Gastroesophageal sphincter (tissue), 4 donors: Measurements from ENCODE around the gene SMARCC1. TPM values are rescaled to one million over a fixed set of nuclear protein-coding genes. Genes with fewer than 3 reads are reported as not detected.

Experiments
- ATAC-seq: fragments of 150-250 bp; one replicate; pipeline ENCODE4 v1.9.1; 2016; ENCODE audit warnings: mild to moderate bottlenecking, moderate library complexity
- H3K27ac ChIP-seq, 4 donors: fragments of 200-600 bp; sonication (generic) in 3 of 4; 1 replicate in 3 of 4; 2 replicates in 1 of 4; pipeline ENCODE4 v1.5.1; 2016 to 2019
- H3K27me3 ChIP-seq: fragments of 200-600 bp; sonication (generic); one replicate; pipeline ENCODE4 v1.5.1; 2019
- H3K36me3 ChIP-seq, 2 donors: fragments of 200-600 bp; sonication (generic); one replicate each; pipeline ENCODE4 v1.5.1; 2019; ENCODE audit warnings: control low read depth in 1 of 2
- H3K4me1 ChIP-seq, 3 donors: fragments of 200-600 bp; sonication (generic); 1 replicate in 2 of 3; 2 replicates in 1 of 3; pipeline ENCODE4 v1.5.1; 2016 to 2019; ENCODE audit warnings: control low read depth in 2 of 3
- H3K4me3 ChIP-seq, 2 donors: fragments of 200-600 bp; sonication (generic); one replicate each; pipeline ENCODE4 v1.5.1; 2019; ENCODE audit warnings: mild to moderate bottlenecking in 1 of 2, moderate library complexity in 1 of 2
- H3K9me3 ChIP-seq, 3 donors: fragments of 200-600 bp; sonication (generic); one replicate each; pipeline ENCODE4 v1.5.1; 2017 to 2019; ENCODE audit warnings: control low read depth in 2 of 3
- CTCF ChIP-seq, 4 experiments: fragments of 200-600 bp in 2 of 4; fragments of 450-650 bp in 2 of 4; sonication (generic) in 1 of 4; IDR thresholded peaks; one replicate each; pipeline ENCODE4 v1.5.1; 2017 to 2019; ENCODE audit warnings: antibody characterized with exemption in 4 of 4, mild to moderate bottlenecking in 2 of 4, moderate library complexity in 2 of 4
- EP300 ChIP-seq: sonication (generic); formaldehyde crosslinking; IDR thresholded peaks from one replicate; pipeline ENCODE4 v1.6.1; 2017; ENCODE audit warnings: antibody characterized with exemption, mild to moderate bottlenecking
- POLR2A ChIP-seq, 2 donors: fragments of 450-650 bp; IDR thresholded peaks; one replicate each; pipeline ENCODE4 v1.6.1; 2017; ENCODE audit warnings: antibody characterized with exemption in 2 of 2, mild to moderate bottlenecking in 2 of 2, moderate library complexity in 1 of 2
- POLR2AphosphoS5 ChIP-seq: sonication (generic); formaldehyde crosslinking; IDR thresholded peaks from one replicate; pipeline ENCODE4 v1.6.1; 2017; ENCODE audit warnings: antibody characterized with exemption
- WGBS, 2 donors: methylation state at CpG; one replicate each; pipeline ENCODE4 v1.1.5; 2018; ENCODE audit warnings: low coverage in 1 of 2; 5-methylcytosine and 5-hydroxymethylcytosine counted together
- total RNA-seq, 4 donors: library from RNA; depleted of rRNA; stranded (reverse); fragments of >200 nt; gene quantifications; one replicate each; pipeline ENCODE4 v1.1.0, GENCODE V29; 2016

The SMARCC1 gene
- total RNA-seq, 4 donors from 2014 or later = 38.5 to 68.2 (median 49.1) TPM

- Histone ChIP-seq H3K4me1 (peaks cover 0 to 4% (median 0%) of the 10 kb centered on the region in 3 donors), H3K36me3 (peaks cover 0 to 64% of the 10 kb centered on the region in 2 donors), H3K4me3 (no peak overlapping the region), H3K27me3 (no peaks in the 10 kb centered on the region), H3K9me3 (no peaks in the 10 kb centered on the region), H3K27ac (no peak overlapping the region)
- TF ChIP-seq POLR2A (IDR thresholded peaks at IDR 0.05) = no peak
- TF ChIP-seq POLR2AphosphoS5 = no peak
- TF ChIP-seq CTCF (IDR thresholded peaks at IDR 0.05) = no peak
- no peak for TF ChIP-seq EP300
- ATAC-seq = no peak
- 40 to 60% methylated on average over 1 to 4 of the region's 5 CpGs for WGBS, 2 donors
These were observed 120.5 kb downstream of the SMARCC1 start for GRCh38 chr3:47661121-47661752.

GRCh38 chr3:47658444-47658843 is 123.2 kb downstream of the SMARCC1 start:
- peaks cover 0 to 4% (median 0%) of the 10 kb centered on the region in 3 donors for H3K4me1 ChIP-seq
- H3K27ac ChIP-seq = no peak overlapping the region
- H3K36me3 ChIP-seq = peaks cover 0 to 66% of the 10 kb centered on the region in 2 donors
- H3K9me3 ChIP-seq = no peaks in the 10 kb centered on the region
- no peaks in the 10 kb centered on the region for H3K27me3 ChIP-seq
- ATAC-seq = no peak
- TF ChIP-seq CTCF (IDR thresholded peaks at IDR 0.05) (no peak), POLR2AphosphoS5 (no peak), EP300 (no peak), POLR2A (IDR thresholded peaks at IDR 0.05) (no peak)
- no peak overlapping the region for H3K4me3 ChIP-seq
- WGBS, 2 donors = 100% methylated on average over 1 of the region's 1 CpG

GRCh38 chr3:47652142-47652541 is 129.6 kb downstream of the SMARCC1 start:
- peaks cover 0 to 28% of the 10 kb centered on the region in 2 donors for H3K36me3 ChIP-seq
- H3K27me3 ChIP-seq = no peaks in the 10 kb centered on the region
- WGBS, 2 donors = 93% methylated on average over 3 of the region's 3 CpGs; no CpG with 5 or more reads in 1 of the 2 donors
- no peak overlapping the region for H3K4me3 ChIP-seq
- no peak for ATAC-seq
- TF ChIP-seq POLR2A (IDR thresholded peaks at IDR 0.05) (no peak), POLR2AphosphoS5 (no peak), EP300 (no peak), CTCF (IDR thresholded peaks at IDR 0.05) (no peak)
- no peak overlapping the region for H3K27ac ChIP-seq
- no peaks in the 10 kb centered on the region for H3K4me1 ChIP-seq
- H3K9me3 ChIP-seq = no peaks in the 10 kb centered on the region

- no peak for ATAC-seq
- TF ChIP-seq POLR2A (IDR thresholded peaks at IDR 0.05) (no peak), POLR2AphosphoS5 (no peak), EP300 (no peak), CTCF (IDR thresholded peaks at IDR 0.05) (no peak)
- H3K9me3 ChIP-seq = no peaks in the 10 kb centered on the region
- no peaks in the 10 kb centered on the region for H3K27me3 ChIP-seq
- WGBS, 2 donors = 76 to 100% methylated on average over 1 of the region's 1 CpG
- peaks cover 0 to 19% of the 10 kb centered on the region in 2 donors for H3K36me3 ChIP-seq
- H3K4me1 ChIP-seq = peaks cover 0 to 7% (median 0%) of the 10 kb centered on the region in 3 donors
- no peak overlapping the region for H3K4me3 ChIP-seq
- H3K27ac ChIP-seq = no peak overlapping the region
These were observed 131.4 kb downstream of the SMARCC1 start for GRCh38 chr3:47650294-47650693.

- Histone ChIP-seq H3K27ac (no peak overlapping the region), H3K9me3 (no peaks in the 10 kb centered on the region), H3K4me3 (no peak overlapping the region), H3K36me3 (peaks cover 0 to 20% of the 10 kb centered on the region in 2 donors), H3K4me1 (peaks cover 0 to 7% (median 0%) of the 10 kb centered on the region in 3 donors), H3K27me3 (no peaks in the 10 kb centered on the region)
- no peak for ATAC-seq
- TF ChIP-seq CTCF (IDR thresholded peaks at IDR 0.05) = no peak
- no peak for TF ChIP-seq POLR2AphosphoS5
- TF ChIP-seq EP300 = no peak
- no peak for TF ChIP-seq POLR2A (IDR thresholded peaks at IDR 0.05)
- 85 to 88% methylated on average over 2 of the region's 2 CpGs for WGBS, 2 donors
These were observed 134.1 kb downstream of the SMARCC1 start for GRCh38 chr3:47647550-47647949.
